HuH-7 (cell line): ENCODE data around the gene RABEPK.
"Not testable (repeated sequence)": the region's sequence is repeated elsewhere in the genome, so short reads cannot be mapped to it uniquely, and the experiment has no call there.

ENCODE experiments used
- DNase-seq: peaks from one replicate; pipeline ENCODE4 v3.0.0; 2011; ENCODE audit warnings: low spot score

The RABEPK gene

GRCh38 chr9:125243792-125244260 is 43.5 kb downstream of the RABEPK start:
- no peak for DNase-seq

GRCh38 chr9:125246261-125246667 is 45.9 kb downstream of the RABEPK start:
- DNase-seq = no peak

GRCh38 chr9:125254231-125254630 is 53.9 kb downstream of the RABEPK start:
- no peak for DNase-seq

- peak; percentile 44 for DNase-seq
Measured at GRCh38 chr9:125255781-125256391, 55.5 kb downstream of the RABEPK start.

- no peak for DNase-seq
Measured at GRCh38 chr9:125258160-125258785, 57.9 kb downstream of the RABEPK start.

DNA sequence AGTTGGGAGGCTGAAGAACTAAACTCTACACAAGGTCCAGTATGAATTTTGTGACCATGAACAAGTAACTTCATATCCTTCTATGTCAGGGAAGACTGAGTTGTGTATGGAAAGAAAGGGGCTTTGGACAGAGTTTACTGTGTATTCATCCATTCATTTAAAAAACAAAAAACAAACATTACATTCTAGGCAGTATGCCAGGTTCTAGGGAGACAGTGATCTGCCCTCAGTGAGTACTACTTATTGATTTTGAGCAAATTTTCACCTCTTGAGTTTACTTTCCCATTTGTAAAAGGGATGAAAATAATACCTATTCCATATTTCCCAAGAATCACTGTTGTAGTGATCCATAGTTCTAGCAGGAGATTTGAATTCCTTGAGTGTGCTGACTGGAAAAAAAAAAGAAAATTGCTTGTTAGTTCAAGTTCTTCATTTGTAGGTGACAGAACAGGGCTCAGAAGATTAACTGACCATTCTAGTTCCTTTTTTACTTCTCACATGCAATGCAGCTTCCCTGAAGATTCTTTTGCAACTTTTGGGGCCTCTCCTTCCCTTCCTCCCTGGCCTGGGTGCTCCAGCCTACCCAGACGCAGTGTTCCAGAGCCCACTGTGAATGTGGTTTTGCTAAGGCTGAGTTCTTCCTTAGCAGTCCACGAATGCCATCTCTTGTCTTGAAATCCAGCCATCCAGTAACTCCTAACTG is 58.6 kb downstream of the RABEPK start:
- no peak for DNase-seq

GRCh38 chr9:125260561-125260960 is 60.2 kb downstream of the RABEPK start:
- DNase-seq = no peak

- DNase-seq = peak; percentile 96
Measured at GRCh38 chr9:125261501-125262293, 61.4 kb downstream of the RABEPK start, which contains the start of gene GAPVD1. TSS of gene GAPVD1 (plus strand) at chr9:125261826. CDS start at chr9:125298922, 37,096 bp downstream.

DNA sequence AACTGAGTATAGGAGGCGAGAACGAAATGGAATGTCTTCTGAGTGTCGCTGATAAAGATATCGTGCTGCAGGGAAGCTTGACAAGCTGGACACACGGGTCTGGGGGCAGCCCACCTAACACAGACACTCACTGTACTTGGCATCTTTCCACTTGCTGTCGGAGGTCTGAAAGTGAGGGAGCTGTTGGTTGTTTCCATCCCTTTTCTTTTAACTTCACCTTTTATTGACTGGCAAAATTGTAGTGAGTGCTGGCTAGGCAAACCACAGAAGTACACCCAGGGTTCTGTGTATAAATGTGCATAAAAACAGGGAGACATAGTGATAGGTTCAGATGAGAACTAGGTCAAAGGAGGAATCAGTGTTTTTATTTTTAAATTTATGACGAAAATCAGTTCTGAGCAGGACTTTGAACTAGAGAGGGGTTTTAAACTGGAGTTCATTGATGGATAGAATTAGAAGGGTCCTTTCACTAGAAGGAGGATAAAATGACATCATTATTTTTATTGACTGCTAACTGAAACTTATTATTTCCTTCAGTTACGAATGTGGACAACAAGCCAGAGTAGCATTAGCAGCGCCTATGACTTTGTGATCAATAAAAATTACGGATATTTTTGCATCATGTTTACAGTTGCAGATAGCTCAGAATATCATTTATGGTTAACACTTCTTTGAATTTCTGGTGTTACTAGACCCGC is 62.1 kb downstream of the RABEPK start:
- DNase-seq = no peak

GRCh38 chr9:125264068-125264467 is 63.7 kb downstream of the RABEPK start:
- not testable (repeated sequence) for DNase-seq

GRCh38 chr9:125268394-125269013 is 68.2 kb downstream of the RABEPK start:
- no peak for DNase-seq

- DNase-seq = no peak
Measured at GRCh38 chr9:125269014-125269397, 68.7 kb downstream of the RABEPK start.

- no peak for DNase-seq
Measured at GRCh38 chr9:125271081-125271480, 70.7 kb downstream of the RABEPK start.

- DNase-seq = no peak
Measured at GRCh38 chr9:125272697-125273096, 72.4 kb downstream of the RABEPK start.

- DNase-seq = no peak
Measured at GRCh38 chr9:125276771-125277170, 76.4 kb downstream of the RABEPK start.

GRCh38 chr9:125277411-125277810 is 77.1 kb downstream of the RABEPK start:
- DNase-seq = no peak

GRCh38 chr9:125280945-125281344 is 80.6 kb downstream of the RABEPK start:
- DNase-seq = no peak
